Smooth muscle cell (in vitro differentiated cells): ENCODE data around the gene SLC44A5. TPM values are rescaled to one million over a fixed set of nuclear protein-coding genes. Genes with fewer than 3 reads are reported as not detected.
"Not testable (repeated sequence)": the region's sequence is repeated elsewhere in the genome, so short reads cannot be mapped to it uniquely, and the experiment has no call there.

ENCODE experiments used
- DNase-seq: peaks from one replicate; lab custom pipeline; 2025; ENCODE audit not compliant: unreplicated experiment; lab: John Stamatoyannopoulos, UW
- H2AFZ ChIP-seq: fragments of 200-600 bp; sonication (generic); 2 replicates; pipeline ENCODE4 v1.6.0; 2016; ENCODE audit warnings: antibody characterized with exemption, low read depth, mild to moderate bottlenecking
- H3F3A ChIP-seq: fragments of 200-600 bp; sonication (generic); 2 replicates; pipeline ENCODE4 v1.6.0; 2017; ENCODE audit warnings: antibody characterized with exemption, low read depth
- H3K27ac ChIP-seq: fragments of 200-600 bp; sonication (generic); 2 replicates; pipeline ENCODE4 v1.5.1; 2016; ENCODE audit warnings: low read depth, mild to moderate bottlenecking
- H3K27me3 ChIP-seq: fragments of 200-600 bp; sonication (generic); 2 replicates; pipeline ENCODE4 v1.6.1; 2016; ENCODE audit warnings: low read depth, mild to moderate bottlenecking
- H3K36me3 ChIP-seq: fragments of 200-600 bp; sonication (generic); 2 replicates; pipeline ENCODE4 v1.5.1; 2016; ENCODE audit warnings: low read depth
- H3K4me1 ChIP-seq: fragments of 200-600 bp; sonication (generic); 2 replicates; pipeline ENCODE4 v1.5.1; 2016; ENCODE audit warnings: low read depth
- H3K4me2 ChIP-seq: fragments of 200-600 bp; sonication (generic); 2 replicates; pipeline ENCODE4 v1.6.0; 2016; ENCODE audit warnings: mild to moderate bottlenecking
- H3K4me3 ChIP-seq: fragments of 200-600 bp; sonication (generic); 2 replicates; pipeline ENCODE4 v1.5.1; 2016; ENCODE audit warnings: mild to moderate bottlenecking
- H3K79me2 ChIP-seq: fragments of 200-600 bp; sonication (generic); 2 replicates; pipeline ENCODE4 v1.6.0; 2016; ENCODE audit warnings: low read depth, mild to moderate bottlenecking
- H3K9ac ChIP-seq: fragments of 200-600 bp; sonication (generic); 2 replicates; pipeline ENCODE4 v1.6.0; 2016; ENCODE audit warnings: low read depth
- H3K9me3 ChIP-seq: fragments of 200-600 bp; sonication (generic); replicated peaks from 2 replicates; pipeline ENCODE4 v1.5.1; 2016; ENCODE audit warnings: low read depth
- H4K20me1 ChIP-seq: fragments of 200-600 bp; sonication (generic); 2 replicates; pipeline ENCODE4 v1.6.0; 2016; ENCODE audit warnings: low read depth
- CTCF ChIP-seq: fragments of 200-600 bp; sonication (generic); IDR thresholded peaks from 2 replicates; pipeline ENCODE4 v1.5.1; 2017; ENCODE audit warnings: borderline replicate concordance, mild to moderate bottlenecking, antibody characterized with exemption; ENCODE audit not compliant: insufficient read depth, poor library complexity, severe bottlenecking
- WGBS: methylation state at CpG from one replicate; pipeline ENCODE4 v1.1.7; 2016; ENCODE audit warnings: low lambda C conversion rate; 5-methylcytosine and 5-hydroxymethylcytosine counted together
- polyA plus RNA-seq: library from polyadenylated mRNA; unstranded; fragments of >200 nt; fragmentation: Nextera tagmentation; extraction: Ambion mirVana; gene quantifications from 2 replicates; pipeline ENCODE4 v1.2.1, GENCODE V29; 2016
- total RNA-seq: library from RNA; depleted of rRNA; stranded (reverse); fragments of >200 nt; gene quantifications from 2 replicates; pipeline ENCODE4 v1.2.3, GENCODE V29; 2014

SLC44A5 gene
- total and polyA plus RNA-seq, 2 experiments from 2014 or later: 0.89 to 4.4 TPM

GRCh38 chr1:75421371-75421770, 189.5 kb downstream of the SLC44A5 start:
- no peak overlapping the region for H3K27ac ChIP-seq
- no peaks in the 10 kb centered on the region for H4K20me1 ChIP-seq
- no peaks in the 10 kb centered on the region for H3K4me1 ChIP-seq
- no peaks in the 10 kb centered on the region for H3F3A ChIP-seq
- H3K27me3 ChIP-seq: no peaks in the 10 kb centered on the region
- WGBS: 96% methylated on average over 1 of the region's 1 CpG
- H3K4me2 ChIP-seq: no peak overlapping the region
- no peak overlapping the region for H3K4me3 ChIP-seq
- H3K9me3 ChIP-seq: no peaks in the 10 kb centered on the region
- no peaks in the 10 kb centered on the region for H3K79me2 ChIP-seq
- no peak for DNase-seq
- no peak overlapping the region for H3K9ac ChIP-seq
- H2AFZ ChIP-seq: no peak overlapping the region
- no peaks in the 10 kb centered on the region for H3K36me3 ChIP-seq
- no peak for TF ChIP-seq CTCF

- Histone ChIP-seq H3K4me3 (no peak overlapping the region), H3K27me3 (no peaks in the 10 kb centered on the region), H3K4me1 (no peaks in the 10 kb centered on the region), H3F3A (no peaks in the 10 kb centered on the region), H3K36me3 (no peaks in the 10 kb centered on the region), H3K27ac (no peak overlapping the region), H4K20me1 (no peaks in the 10 kb centered on the region), H3K4me2 (no peak overlapping the region), H3K79me2 (no peaks in the 10 kb centered on the region), H2AFZ (no peak overlapping the region), H3K9ac (no peak overlapping the region), H3K9me3 (no peaks in the 10 kb centered on the region)
- DNase-seq: no peak
- no peak for TF ChIP-seq CTCF
- 94% methylated on average over 3 of the region's 3 CpGs for WGBS
These were observed 195.7 kb downstream of the SLC44A5 start for GRCh38 chr1:75415187-75415586.

GRCh38 chr1:75412616-75413015, 198.3 kb downstream of the SLC44A5 start:
- H3K9me3 ChIP-seq: no peaks in the 10 kb centered on the region
- no peak overlapping the region for H3K27ac ChIP-seq
- no peaks in the 10 kb centered on the region for H3K36me3 ChIP-seq
- H3K4me2 ChIP-seq: no peak overlapping the region
- WGBS: 72% methylated on average over 3 of the region's 3 CpGs
- no peak overlapping the region for H2AFZ ChIP-seq
- no peaks in the 10 kb centered on the region for H3K27me3 ChIP-seq
- DNase-seq: no peak
- TF ChIP-seq CTCF: no peak
- H3K4me3 ChIP-seq: no peak overlapping the region
- no peaks in the 10 kb centered on the region for H3F3A ChIP-seq
- H3K4me1 ChIP-seq: no peaks in the 10 kb centered on the region
- H3K79me2 ChIP-seq: no peaks in the 10 kb centered on the region
- H3K9ac ChIP-seq: no peak overlapping the region
- H4K20me1 ChIP-seq: no peaks in the 10 kb centered on the region

- not testable (repeated sequence) for H2AFZ ChIP-seq
These were observed 206.2 kb downstream of the SLC44A5 start for GRCh38 chr1:75404681-75405080.

GRCh38 chr1:75403147-75403646, 207.7 kb downstream of the SLC44A5 start:
- not testable (repeated sequence) for H3K4me1 ChIP-seq, H3F3A ChIP-seq, H3K79me2 ChIP-seq, DNase-seq, H3K27me3 ChIP-seq, H3K4me2 ChIP-seq, H4K20me1 ChIP-seq, H3K9me3 ChIP-seq, H3K27ac ChIP-seq, H3K9ac ChIP-seq, H2AFZ ChIP-seq, H3K36me3 ChIP-seq, H3K4me3 ChIP-seq
- WGBS: 82% methylated on average over 5 of the region's 5 CpGs

More at GRCh38 chr1:75404681-75405080, 206.2 kb downstream of the SLC44A5 start:
- H4K20me1 ChIP-seq, H3K36me3 ChIP-seq, H3K27ac ChIP-seq, H3K4me2 ChIP-seq, H3K4me1 ChIP-seq, DNase-seq, H3K27me3 ChIP-seq, H3K9ac ChIP-seq, H3K9me3 ChIP-seq, H3F3A ChIP-seq, H3K4me3 ChIP-seq, H3K79me2 ChIP-seq: not testable (repeated sequence)
- WGBS: 85% methylated on average over 1 of the region's 1 CpG
